A673 (cell line): ENCODE results near the gene TRAF3IP3. TPM values are rescaled to one million over a fixed set of nuclear protein-coding genes. Genes with fewer than 3 reads are reported as not detected.

Experiments used
- BruUV-seq: library from RNA; stranded (reverse); fragments of 400-500 nt; replicated peaks from 2 replicates; lab custom pipeline; 2021; lab: Mats Ljungman, UMichigan
- CTCF ChIA-PET: fragments of 300-600 bp; sonication (Branson Sonifier 250); formaldehyde crosslinking; loops from one replicate; lab custom pipeline; 2022; ENCODE audit warnings: antibody characterized with exemption; lab: Charles Lee
- POLR2A ChIA-PET: fragments of 300-600 bp; sonication (Branson Sonifier 250); formaldehyde crosslinking; loops from one replicate; lab custom pipeline; 2022; ENCODE audit warnings: antibody characterized with exemption; ENCODE audit not compliant: low non-redundant PET; lab: Charles Lee
- DNase-seq: peaks from one replicate; pipeline ENCODE4 v3.0.0-alpha.2; 2015; ENCODE audit warnings: low spot score
- H3K27ac ChIP-seq: fragments of 200-600 bp; sonication (generic); 2 replicates; pipeline ENCODE4 v1.5.1; 2016; ENCODE audit warnings: mixed run types, low read depth, mild to moderate bottlenecking, mixed read lengths, antibody characterized with exemption, low read length; ENCODE audit not compliant: poor library complexity, severe bottlenecking
- H3K27me3 ChIP-seq: fragments of 200-600 bp; sonication (generic); replicated peaks from 2 replicates; pipeline ENCODE4 v1.6.1; 2017; ENCODE audit warnings: mixed run types, low read depth, mild to moderate bottlenecking, mixed read lengths, antibody characterized with exemption, low read length; ENCODE audit not compliant: insufficient read depth, poor library complexity
- H3K36me3 ChIP-seq: fragments of 200-600 bp; sonication (generic); 2 replicates; pipeline ENCODE4 v1.6.1; 2016; ENCODE audit warnings: mixed run types, mild to moderate bottlenecking, mixed read lengths, antibody characterized with exemption, low read length; ENCODE audit not compliant: insufficient read depth, poor library complexity, severe bottlenecking
- H3K4me1 ChIP-seq: fragments of 200-600 bp; sonication (generic); 2 replicates; pipeline ENCODE4 v1.6.1; 2017; ENCODE audit warnings: mixed run types, mild to moderate bottlenecking, mixed read lengths, antibody characterized with exemption, low read length; ENCODE audit not compliant: insufficient read depth, poor library complexity, severe bottlenecking
- H3K4me3 ChIP-seq: fragments of 200-600 bp; sonication (generic); 2 replicates; pipeline ENCODE4 v1.5.1; 2016; ENCODE audit warnings: low read depth, mixed run types, mild to moderate bottlenecking, mixed read lengths, low read length; ENCODE audit not compliant: poor library complexity, severe bottlenecking
- H3K9me3 ChIP-seq: fragments of 200-600 bp; sonication (generic); 2 replicates; pipeline ENCODE4 v1.6.1; 2016; ENCODE audit warnings: mixed run types, low read depth, mild to moderate bottlenecking, mixed read lengths, antibody characterized with exemption, low read length; ENCODE audit not compliant: poor library complexity, severe bottlenecking
- CTCF ChIP-seq: fragments of 300-800, 200-600 bp; sonication (generic); conservative IDR thresholded peaks from 2 replicates; pipeline ENCODE4 v1.5.1; 2017; ENCODE audit warnings: low read depth, mild to moderate bottlenecking, antibody characterized with exemption, low read length, moderate library complexity, mixed read lengths
- EZH2 ChIP-seq: fragments of 200-600 bp; sonication (generic); IDR thresholded peaks from 2 replicates; pipeline ENCODE4 v1.6.1; 2017; ENCODE audit warnings: borderline replicate concordance, low read depth, mild to moderate bottlenecking, mixed read lengths, antibody characterized with exemption, low read length; ENCODE audit not compliant: poor library complexity, severe bottlenecking
- intact Hi-C: fragments of 100-400 bp; cut with micrococcal nuclease; formaldehyde crosslinking; loops from one replicate; pipeline ENCODE4 v1.10.0; 2022; ENCODE audit not compliant: unreplicated experiment
- total RNA-seq: library from RNA; stranded (reverse); gene quantifications from 2 replicates; pipeline ENCODE4 v1.2.3, GENCODE V29; 2021

The TRAF3IP3 gene
- total RNA-seq, 1 experiment from 2014 or later: 1.6 TPM

- no TSS peak for BruUV-seq
- no peak overlapping the region for H3K4me3 ChIP-seq
- CTCF ChIA-PET: no interaction called here
- no peak overlapping the region for H3K27ac ChIP-seq
- no peak for TF ChIP-seq EZH2
- TF ChIP-seq CTCF: no peak
- no peak for DNase-seq
- H3K4me1 ChIP-seq: no peaks in the 10 kb centered on the region
- intact Hi-C loops: no loop called here
- POLR2A ChIA-PET: no interaction called here
- no peaks in the 10 kb centered on the region for H3K36me3 ChIP-seq
- H3K9me3 ChIP-seq: no peaks in the 10 kb centered on the region
- no peaks in the 10 kb centered on the region for H3K27me3 ChIP-seq
Observed at GRCh38 chr1:209815490-209815889, 59.6 kb downstream of the TRAF3IP3 start.

GRCh38 chr1:209815931-209816341 is 60.1 kb downstream of the TRAF3IP3 start:
- Histone ChIP-seq H3K27me3 (no peaks in the 10 kb centered on the region), H3K9me3 (no peaks in the 10 kb centered on the region), H3K4me3 (no peak overlapping the region), H3K27ac (no peak overlapping the region), H3K4me1 (no peaks in the 10 kb centered on the region), H3K36me3 (no peaks in the 10 kb centered on the region)
- CTCF ChIA-PET: no interaction called here
- TF ChIP-seq CTCF (no peak), EZH2 (no peak)
- intact Hi-C loops: no loop called here
- no peak for DNase-seq
- POLR2A ChIA-PET: no interaction called here
- no TSS peak for BruUV-seq

DNA sequence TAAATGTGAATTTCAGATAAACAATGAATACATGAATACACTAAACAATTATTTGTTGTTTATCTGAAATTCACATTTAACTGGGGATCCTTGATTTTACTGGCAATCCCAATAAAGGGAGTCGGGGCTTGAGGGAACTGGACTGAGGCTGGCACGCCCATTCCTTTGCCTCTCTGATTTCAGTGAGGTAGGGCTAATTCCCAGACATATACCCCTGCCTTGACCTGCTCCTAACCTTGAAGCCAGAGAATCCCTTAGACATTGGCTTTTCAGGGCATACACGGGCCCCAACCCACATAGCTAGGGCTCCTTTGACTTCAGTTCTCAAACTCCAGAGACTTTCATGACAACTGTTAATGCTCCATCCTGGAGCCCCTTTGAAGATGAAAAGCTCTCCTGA is 61.1 kb downstream of the TRAF3IP3 start:
- intact Hi-C loops: no loop called here
- H3K4me3 ChIP-seq: no peak overlapping the region
- POLR2A ChIA-PET: no interaction called here
- no peaks in the 10 kb centered on the region for H3K27me3 ChIP-seq
- H3K27ac ChIP-seq: no peak overlapping the region
- no peaks in the 10 kb centered on the region for H3K4me1 ChIP-seq
- no peaks in the 10 kb centered on the region for H3K9me3 ChIP-seq
- DNase-seq: no peak
- no peaks in the 10 kb centered on the region for H3K36me3 ChIP-seq
- CTCF ChIA-PET: no interaction called here
- TF ChIP-seq CTCF (no peak), EZH2 (no peak)
- no TSS peak for BruUV-seq
